PC-3 (cell line): ENCODE data around the gene EMILIN1. TPM values are rescaled to one million over a fixed set of nuclear protein-coding genes. Genes with fewer than 3 reads are reported as not detected.

ENCODE experiments used
- ATAC-seq: fragments of 200-7000 bp; cut with Tn5 transposase; 2 replicates; pipeline ENCODE4 v1.9.1; 2020; ENCODE audit warnings: mild to moderate bottlenecking, moderate library complexity
- BruUV-seq: library from RNA; stranded (reverse); fragments of 400-500 nt; replicated peaks from 2 replicates; lab custom pipeline; 2021; lab: Mats Ljungman, UMichigan
- CTCF ChIA-PET: fragments of 300-600 bp; sonication (Branson Sonifier 250); formaldehyde crosslinking; loops from one replicate; lab custom pipeline; 2022; ENCODE audit warnings: antibody characterized with exemption; lab: Charles Lee
- POLR2A ChIA-PET: fragments of 300-600 bp; sonication (Branson Sonifier 250); formaldehyde crosslinking; loops from one replicate; lab custom pipeline; 2022; ENCODE audit warnings: antibody characterized with exemption; ENCODE audit not compliant: unreplicated experiment; lab: Charles Lee
- DNase-seq: peaks from one replicate; pipeline ENCODE4 v3.0.0-alpha.2; 2015
- H2AFZ ChIP-seq: fragments of 300-600 bp; sonication (generic); 2 replicates; pipeline ENCODE4 v1.6.0; 2016; ENCODE audit warnings: antibody characterized with exemption, low read length
- H3F3A ChIP-seq: fragments of 300-600 bp; sonication (generic); one replicate; pipeline ENCODE4 v1.6.0; 2017; ENCODE audit warnings: antibody characterized with exemption, low read length, control low read depth, mild to moderate bottlenecking; ENCODE audit not compliant: unreplicated experiment
- H3K27ac ChIP-seq: fragments of 300-600 bp; sonication (generic); 2 replicates; pipeline ENCODE4 v1.5.1; 2016; ENCODE audit warnings: mild to moderate bottlenecking, low read length
- H3K27me3 ChIP-seq: fragments of 300-600 bp; sonication (generic); 2 replicates; pipeline ENCODE4 v1.6.1; 2016; ENCODE audit warnings: low read length, mixed read lengths
- H3K36me3 ChIP-seq: fragments of 300-600 bp; sonication (generic); 2 replicates; pipeline ENCODE4 v1.6.1; 2016; ENCODE audit warnings: low read depth, mixed run types, low read length, mixed read lengths
- H3K4me1 ChIP-seq: fragments of 300-600 bp; sonication (generic); 2 replicates; pipeline ENCODE4 v1.5.1; 2016; ENCODE audit warnings: low read length; ENCODE audit not compliant: insufficient read depth
- H3K4me2 ChIP-seq: fragments of 300-600 bp; sonication (generic); 2 replicates; pipeline ENCODE4 v1.6.0; 2016; ENCODE audit warnings: low read length
- H3K4me3 ChIP-seq: fragments of 300-600 bp; sonication (generic); 2 replicates; pipeline ENCODE4 v1.5.1; 2016; ENCODE audit warnings: mild to moderate bottlenecking, low read length, mixed read lengths
- H3K79me2 ChIP-seq: fragments of 300-600 bp; sonication (generic); 2 replicates; pipeline ENCODE4 v1.6.1; 2017; ENCODE audit warnings: low read length, mixed read lengths
- H3K9ac ChIP-seq: fragments of 300-600 bp; sonication (generic); 2 replicates; pipeline ENCODE4 v1.6.0; 2016; ENCODE audit warnings: mild to moderate bottlenecking, low read length
- H3K9me2 ChIP-seq: fragments of 300-600 bp; sonication (generic); replicated peaks from 2 replicates; pipeline ENCODE4 v1.6.1; 2016; ENCODE audit warnings: mixed run types, low read length, mixed read lengths
- H3K9me3 ChIP-seq: fragments of 300-600 bp; sonication (generic); 2 replicates; pipeline ENCODE4 v1.6.1; 2016; ENCODE audit warnings: low read length, mixed read lengths
- H4K20me1 ChIP-seq: fragments of 300-600 bp; sonication (generic); 2 replicates; pipeline ENCODE4 v1.6.1; 2016; ENCODE audit warnings: low read length, mixed read lengths
- EZH2 ChIP-seq: fragments of 300-600 bp; sonication (generic); IDR thresholded peaks from one replicate; pipeline ENCODE4 v1.6.1; 2017; ENCODE audit warnings: antibody characterized with exemption, mild to moderate bottlenecking, low read length; ENCODE audit not compliant: unreplicated experiment
- EZH2phosphoT487 ChIP-seq: fragments of 300-600 bp; sonication (generic); IDR thresholded peaks from 2 replicates; pipeline ENCODE4 v1.6.1; 2018; ENCODE audit warnings: mild to moderate bottlenecking, antibody characterized with exemption, low read length, borderline replicate concordance
- intact Hi-C: fragments of 100-400 bp; cut with micrococcal nuclease; formaldehyde crosslinking; loops from 2 replicates; pipeline ENCODE4 v1.9.0; 2023
- total RNA-seq: library from RNA; depleted of rRNA; stranded (reverse); fragments of >200 nt; gene quantifications from 2 replicates; pipeline ENCODE4 v1.2.3, GENCODE V29; 2014
- TF ChIP-seq, protein P1 (sequence below): fragments of 300-600 bp; sonication (generic); conservative IDR thresholded peaks from 2 replicates; pipeline ENCODE4 v1.5.1; 2017; ENCODE audit warnings: antibody characterized with exemption, low read depth, mild to moderate bottlenecking, low read length

Gene EMILIN1
- total RNA-seq, 1 experiment from 2014 or later: 0.69 TPM

DNA sequence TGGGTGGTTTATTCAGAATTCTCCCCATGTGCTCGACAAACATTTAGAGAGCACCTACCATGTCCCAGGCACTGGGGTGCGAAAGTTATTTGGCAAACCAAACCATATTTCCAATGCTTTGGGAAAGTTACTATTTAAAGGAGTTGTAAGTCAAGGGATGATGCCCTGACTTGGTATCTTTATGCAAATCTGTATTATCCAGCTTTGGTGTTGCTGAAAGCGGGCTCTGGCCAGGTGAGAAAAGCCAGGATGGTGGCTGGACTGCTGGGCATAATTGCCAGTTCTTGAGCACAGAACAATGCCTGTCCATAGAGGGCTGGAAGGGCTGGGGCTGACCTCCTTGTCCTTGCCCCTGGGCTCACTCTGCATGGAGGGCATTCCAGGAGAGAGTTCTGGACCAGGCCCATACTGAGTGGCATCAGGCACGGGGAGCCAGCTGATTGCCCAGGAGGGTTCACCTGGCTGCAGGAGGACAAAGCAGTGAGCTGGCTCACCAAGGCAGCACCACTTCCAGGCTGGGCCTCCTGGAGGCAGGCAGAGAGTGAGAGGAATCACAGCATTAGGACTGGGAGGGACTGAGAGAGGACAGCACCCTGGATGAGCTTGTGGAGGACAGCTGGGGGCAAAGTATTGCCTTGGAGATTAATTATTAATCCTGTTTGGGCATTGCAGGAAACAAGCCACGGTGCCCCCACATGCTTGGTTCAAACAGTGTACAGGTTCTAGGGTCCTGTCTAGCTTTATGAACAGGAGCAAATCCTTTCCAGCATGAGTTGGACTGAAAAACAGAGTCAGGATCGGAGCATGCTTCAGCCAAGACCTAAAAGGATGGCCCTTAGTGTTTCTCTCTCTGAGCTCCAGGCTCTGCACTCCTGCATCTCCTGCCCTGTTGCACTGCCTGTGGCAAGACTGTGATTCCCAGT lies 15.3 kb downstream of the EMILIN1 start:
- H3K4me2 ChIP-seq: no peak overlapping the region
- TF ChIP-seq, protein P1, sequence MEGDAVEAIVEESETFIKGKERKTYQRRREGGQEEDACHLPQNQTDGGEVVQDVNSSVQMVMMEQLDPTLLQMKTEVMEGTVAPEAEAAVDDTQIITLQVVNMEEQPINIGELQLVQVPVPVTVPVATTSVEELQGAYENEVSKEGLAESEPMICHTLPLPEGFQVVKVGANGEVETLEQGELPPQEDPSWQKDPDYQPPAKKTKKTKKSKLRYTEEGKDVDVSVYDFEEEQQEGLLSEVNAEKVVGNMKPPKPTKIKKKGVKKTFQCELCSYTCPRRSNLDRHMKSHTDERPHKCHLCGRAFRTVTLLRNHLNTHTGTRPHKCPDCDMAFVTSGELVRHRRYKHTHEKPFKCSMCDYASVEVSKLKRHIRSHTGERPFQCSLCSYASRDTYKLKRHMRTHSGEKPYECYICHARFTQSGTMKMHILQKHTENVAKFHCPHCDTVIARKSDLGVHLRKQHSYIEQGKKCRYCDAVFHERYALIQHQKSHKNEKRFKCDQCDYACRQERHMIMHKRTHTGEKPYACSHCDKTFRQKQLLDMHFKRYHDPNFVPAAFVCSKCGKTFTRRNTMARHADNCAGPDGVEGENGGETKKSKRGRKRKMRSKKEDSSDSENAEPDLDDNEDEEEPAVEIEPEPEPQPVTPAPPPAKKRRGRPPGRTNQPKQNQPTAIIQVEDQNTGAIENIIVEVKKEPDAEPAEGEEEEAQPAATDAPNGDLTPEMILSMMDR: no peak
- TF ChIP-seq EZH2phosphoT487: no peak
- no TSS peak for BruUV-seq
- no peaks in the 10 kb centered on the region for H3K9me3 ChIP-seq
- no peaks in the 10 kb centered on the region for H3K4me1 ChIP-seq
- H3K36me3 ChIP-seq: no peaks in the 10 kb centered on the region
- intact Hi-C loops: no loop called here
- H3K79me2 ChIP-seq: no peaks in the 10 kb centered on the region
- H3K27me3 ChIP-seq: no peaks in the 10 kb centered on the region
- H3K9me2 ChIP-seq: no peaks in the 10 kb centered on the region
- CTCF ChIA-PET: no interaction called here
- H3F3A ChIP-seq: no peaks in the 10 kb centered on the region
- no peak overlapping the region for H3K9ac ChIP-seq
- ATAC-seq (no peak), DNase-seq (no peak)
- POLR2A ChIA-PET: no interaction called here
- no peak overlapping the region for H2AFZ ChIP-seq
- no peak overlapping the region for H3K4me3 ChIP-seq
- no peaks in the 10 kb centered on the region for H4K20me1 ChIP-seq
- H3K27ac ChIP-seq: no peak overlapping the region

DNA sequence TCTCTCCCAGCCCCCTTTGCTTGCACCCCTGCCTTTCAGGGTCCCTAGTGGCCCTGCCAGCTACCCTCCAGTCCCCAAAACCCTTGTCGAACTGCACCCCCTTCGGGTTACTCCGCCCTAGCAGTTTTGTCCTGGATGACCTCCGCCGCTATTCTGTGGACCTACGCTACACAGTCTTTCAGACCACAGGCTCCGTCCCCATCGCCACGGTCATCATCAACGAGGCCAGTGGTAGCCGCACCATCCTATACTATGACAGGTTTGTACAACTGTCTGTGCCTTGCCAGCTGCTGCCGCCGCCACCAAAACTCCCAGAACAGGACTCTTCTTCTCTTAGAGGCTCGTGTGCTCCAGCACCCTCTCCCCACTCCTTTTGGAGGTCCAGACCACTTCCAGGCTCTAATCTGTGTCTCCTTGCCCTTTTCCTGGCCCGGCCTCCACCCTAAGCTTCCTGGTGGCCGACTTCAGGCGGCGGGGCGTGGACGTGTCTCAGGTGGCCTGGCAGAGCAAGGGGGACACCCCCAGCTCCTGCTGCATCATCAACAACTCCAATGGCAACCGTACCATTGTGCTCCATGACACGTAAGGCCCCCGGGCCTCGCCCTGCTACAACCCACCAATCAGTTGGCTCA lies 16.1 kb downstream of the EMILIN1 start:
- no peaks in the 10 kb centered on the region for H3K4me1 ChIP-seq
- H3K9me2 ChIP-seq: no peaks in the 10 kb centered on the region
- H4K20me1 ChIP-seq: no peaks in the 10 kb centered on the region
- no peak overlapping the region for H2AFZ ChIP-seq
- no peaks in the 10 kb centered on the region for H3K9me3 ChIP-seq
- ATAC-seq (no peak), DNase-seq (no peak)
- no peak overlapping the region for H3K4me2 ChIP-seq
- no peaks in the 10 kb centered on the region for H3F3A ChIP-seq
- no peak overlapping the region for H3K4me3 ChIP-seq
- no peak for TF ChIP-seq EZH2phosphoT487
- no peaks in the 10 kb centered on the region for H3K79me2 ChIP-seq
- H3K27ac ChIP-seq: no peak overlapping the region
- ChIA-PET CTCF (no interaction called here), POLR2A (no interaction called here)
- no peak overlapping the region for H3K9ac ChIP-seq
- no TSS peak for BruUV-seq
- no peaks in the 10 kb centered on the region for H3K36me3 ChIP-seq
- intact Hi-C loops: no loop called here
- H3K27me3 ChIP-seq: no peaks in the 10 kb centered on the region

DNA sequence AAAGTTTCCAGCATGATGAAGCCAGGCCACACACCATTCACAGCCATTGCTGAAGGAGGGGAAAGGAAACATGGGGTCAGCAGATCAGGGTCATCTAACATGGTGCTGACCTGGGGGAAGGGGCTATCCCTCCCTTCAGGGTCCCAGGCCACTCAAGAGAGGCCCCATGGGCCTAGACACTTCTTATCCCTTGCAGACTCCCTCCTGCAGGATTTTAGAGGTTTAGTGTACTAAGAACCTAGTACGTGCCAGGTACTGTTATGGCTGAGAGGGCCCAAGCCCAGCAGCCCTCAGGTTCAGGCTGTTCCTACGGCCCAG lies 17.0 kb downstream of the EMILIN1 start:
- H4K20me1 ChIP-seq: no peaks in the 10 kb centered on the region
- no peak overlapping the region for H3K27ac ChIP-seq
- no peaks in the 10 kb centered on the region for H3K79me2 ChIP-seq
- DNase-seq: no peak
- H3K9ac ChIP-seq: no peak overlapping the region
- ATAC-seq: no peak
- H2AFZ ChIP-seq: no peak overlapping the region
- POLR2A ChIA-PET: no interaction called here
- no TSS peak for BruUV-seq
- no peaks in the 10 kb centered on the region for H3K9me3 ChIP-seq
- H3K36me3 ChIP-seq: no peaks in the 10 kb centered on the region
- H3K9me2 ChIP-seq: no peaks in the 10 kb centered on the region
- intact Hi-C loops: no loop called here
- H3K4me2 ChIP-seq: no peak overlapping the region
- no peak overlapping the region for H3K4me3 ChIP-seq
- H3K4me1 ChIP-seq: no peaks in the 10 kb centered on the region
- CTCF ChIA-PET: no interaction called here
- H3K27me3 ChIP-seq: no peaks in the 10 kb centered on the region
- no peak for TF ChIP-seq EZH2phosphoT487
- no peak for TF ChIP-seq EZH2
- TF ChIP-seq, protein P1: no peak
- H3F3A ChIP-seq: no peaks in the 10 kb centered on the region
